SK-N-DZ (cell line): ENCODE results near the gene EPB41L5. TPM values are rescaled to one million over a fixed set of nuclear protein-coding genes. Genes with fewer than 3 reads are reported as not detected.
A peak's percentile ranks its signal among the peaks of the same experiment; 100 is the strongest.
"Not testable (repeated sequence)": the region's sequence is repeated elsewhere in the genome, so short reads cannot be mapped to it uniquely, and the experiment has no call there.

Experiments
- DNase-seq: peaks from one replicate; pipeline ENCODE4 v3.0.0-alpha.2; 2015; ENCODE audit warnings: low spot score
- polyA plus RNA-seq, 2 experiments: library from polyadenylated mRNA; depleted of rRNA; stranded (reverse); fragments of >200 nt; gene quantifications; 2 replicates each; pipeline ENCODE4 v1.2.3, GENCODE V29; 2014

The EPB41L5 gene
- polyA plus RNA-seq (2014; cell fraction: cytosol; rRNA removed), result 8.3 and 9.6 TPM in 2 replicates
- 8.9 and 14.4 TPM in 2 replicates for polyA plus RNA-seq (2014; cell fraction: nucleus; rRNA removed)

- peak; percentile 94 for DNase-seq
Observed at GRCh38 chr2:120012771-120013596, at the start of gene EPB41L5. EPB41L5 (plus strand) TSS chr2:120013077; CDS start chr2:120019085, 6,008 bp downstream.

- no peak for DNase-seq
Observed at GRCh38 chr2:119981896-119982295, 31.0 kb upstream of the EPB41L5 start.

GRCh38 chr2:119982506-119982905, 30.4 kb upstream of the EPB41L5 start:
- DNase-seq, result no peak

GRCh38 chr2:119983108-119983507, 29.8 kb upstream of the EPB41L5 start:
- DNase-seq, result no peak

- no peak for DNase-seq
Observed at GRCh38 chr2:119996148-119996547, 16.7 kb upstream of the EPB41L5 start.

GRCh38 chr2:119996896-119997891, 15.7 kb upstream of the EPB41L5 start:
- not testable (repeated sequence) for DNase-seq

- no peak for DNase-seq
Observed at GRCh38 chr2:120001471-120001870, 11.4 kb upstream of the EPB41L5 start.

- no peak for DNase-seq
Observed at GRCh38 chr2:120004254-120004653, 8.6 kb upstream of the EPB41L5 start.

- no peak for DNase-seq
Observed at GRCh38 chr2:120005834-120006521, 6.9 kb upstream of the EPB41L5 start.

- no peak for DNase-seq
Observed at GRCh38 chr2:120007851-120008250, 5.0 kb upstream of the EPB41L5 start.

- DNase-seq, result no peak
Observed at GRCh38 chr2:120012363-120012762, 514 bp upstream of the EPB41L5 start.

GRCh38 chr2:120013597-120014223, 833 bp downstream of the EPB41L5 start:
- no peak for DNase-seq

- DNase-seq, result no peak
Observed at GRCh38 chr2:120014226-120014980, 1.5 kb downstream of the EPB41L5 start.

GRCh38 chr2:120016800-120017199, 3.9 kb downstream of the EPB41L5 start:
- no peak for DNase-seq

- DNase-seq, result no peak
Observed at GRCh38 chr2:120017201-120017600, 4.3 kb downstream of the EPB41L5 start.

- no peak for DNase-seq
Observed at GRCh38 chr2:120018549-120018948, 5.7 kb downstream of the EPB41L5 start.

- DNase-seq, result no peak
Observed at GRCh38 chr2:120020554-120020953, 7.7 kb downstream of the EPB41L5 start.

GRCh38 chr2:120022505-120022904, 9.6 kb downstream of the EPB41L5 start:
- DNase-seq, result not testable (repeated sequence)

- no peak for DNase-seq
Observed at GRCh38 chr2:120026890-120027289, 14.0 kb downstream of the EPB41L5 start.

GRCh38 chr2:120028795-120029194, 15.9 kb downstream of the EPB41L5 start:
- DNase-seq, result no peak
